ENCODE results near the gene YBEY. TPM values are rescaled to one million over a fixed set of nuclear protein-coding genes. Genes with fewer than 3 reads are reported as not detected.

The YBEY gene
- total RNA-seq, 2 experiments from 2014 or later = 10.6 to 14.8 TPM

GRCh38 chr21:46287541-46287940 lies 1.4 kb downstream of the YBEY start:
- ChIA-PET POLR2A (no interaction called here), CTCF (no interaction called here)
- Histone ChIP-seq H3K4me3 (ENCODE audit: low read length) (no peak overlapping the region), H3K36me3 (ENCODE audit: insufficient read depth, low read length) (peaks cover 18% of the 10 kb centered on the region), H3K9me3 (ENCODE audit: control insufficient read depth in 1 of 2, insufficient read depth in 1 of 2, low read length in 2 of 2) (peaks cover 0 to 4% of the 10 kb centered on the region in 2 experiments), H3K27ac (ENCODE audit: low read depth in 1 of 2, low read length in 2 of 2) (no peak overlapping the region), H3K27me3 (ENCODE audit: control insufficient read depth in 1 of 2, insufficient read depth in 2 of 2, low read length in 2 of 2) (no peaks in the 10 kb centered on the region), H3K4me1 (ENCODE audit: insufficient read depth, low read length) (peaks cover 36% of the 10 kb centered on the region)
- H3K4me1 Mint-ChIP-seq (ENCODE audit: low read depth) = peaks cover 54% of the 10 kb centered on the region
- ATAC-seq (ENCODE audit: poor library complexity) (no peak), DNase-seq (no peak)
- peak overlapping the region; percentile 30 for H3K4me3 Mint-ChIP-seq
- peaks cover 56% of the 10 kb centered on the region for H3K36me3 Mint-ChIP-seq (ENCODE audit: low read depth)
- intact Hi-C loops (cut with DNase I, micrococcal nuclease) = loop anchor here in 1 of 2 experiments (5.0 to 10.0 kb wide), 4 partner anchors 35 to 313 kb away; partner anchors contain the start of genes C21orf58, LSS and PCNT
- no peak for TF ChIP-seq CTCF (IDR thresholded peaks at IDR 0.05)
- H3K27ac Mint-ChIP-seq = peak overlapping the region; percentile 86
- H3K9me3 Mint-ChIP-seq = no peaks in the 10 kb centered on the region
- H3K27me3 Mint-ChIP-seq = no peaks in the 10 kb centered on the region

GRCh38 chr21:46289655-46290179 lies 3.6 kb downstream of the YBEY start:
- no peak overlapping the region for H3K27ac Mint-ChIP-seq
- Histone ChIP-seq H3K4me3 (ENCODE audit: low read length) (no peak overlapping the region), H3K4me1 (ENCODE audit: insufficient read depth, low read length) (peaks cover 16% of the 10 kb centered on the region), H3K9me3 (ENCODE audit: control insufficient read depth in 1 of 2, insufficient read depth in 1 of 2, low read length in 2 of 2) (peaks cover 0 to 4% of the 10 kb centered on the region in 2 experiments), H3K27ac (ENCODE audit: low read depth in 1 of 2, low read length in 2 of 2) (no peak overlapping the region), H3K27me3 (ENCODE audit: control insufficient read depth in 1 of 2, insufficient read depth in 2 of 2, low read length in 2 of 2) (no peaks in the 10 kb centered on the region), H3K36me3 (ENCODE audit: insufficient read depth, low read length) (peaks cover 8% of the 10 kb centered on the region)
- peaks cover 43% of the 10 kb centered on the region for H3K36me3 Mint-ChIP-seq (ENCODE audit: low read depth)
- intact Hi-C loops (cut with DNase I, micrococcal nuclease) = loop anchor here in 1 of 2 experiments (5.0 to 10.0 kb wide), 4 partner anchors 33 to 315 kb away; partner anchors contain the start of genes C21orf58, LSS and PCNT
- CTCF ChIA-PET = no interaction called here
- H3K9me3 Mint-ChIP-seq = no peaks in the 10 kb centered on the region
- no peak overlapping the region for H3K4me3 Mint-ChIP-seq
- no peak for TF ChIP-seq CTCF (IDR thresholded peaks at IDR 0.05)
- POLR2A ChIA-PET = no interaction called here
- DNase-seq (no peak), ATAC-seq (ENCODE audit: poor library complexity) (no peak)
- H3K4me1 Mint-ChIP-seq (ENCODE audit: low read depth) = peaks cover 34% of the 10 kb centered on the region
- H3K27me3 Mint-ChIP-seq = no peaks in the 10 kb centered on the region

- no peak for DNase-seq
- Mint-ChIP-seq H3K4me3 (no peak overlapping the region), H3K27me3 (no peaks in the 10 kb centered on the region), H3K27ac (no peak overlapping the region), H3K4me1 (ENCODE audit: low read depth) (peaks cover 22% of the 10 kb centered on the region), H3K36me3 (ENCODE audit: low read depth) (peaks cover 37% of the 10 kb centered on the region), H3K9me3 (no peaks in the 10 kb centered on the region)
- CTCF ChIA-PET = interaction anchor here (0.7 kb wide), 1 partner anchor 35 kb away, joined by 3 read pairs; no protein-coding TSS in a partner anchor
- POLR2A ChIA-PET = no interaction called here
- no peak for ATAC-seq (ENCODE audit: poor library complexity)
- no peak overlapping the region for H3K4me3 ChIP-seq (ENCODE audit: low read length)
- no peak overlapping the region for H3K27ac ChIP-seq (ENCODE audit: low read depth in 1 of 2, low read length in 2 of 2)
- H3K9me3 ChIP-seq (ENCODE audit: control insufficient read depth in 1 of 2, insufficient read depth in 1 of 2, low read length in 2 of 2) = peaks cover 0 to 4% of the 10 kb centered on the region in 2 experiments
- intact Hi-C loops (cut with DNase I, micrococcal nuclease) = no loop called here
- peaks cover 22% of the 10 kb centered on the region for H3K4me1 ChIP-seq (ENCODE audit: insufficient read depth, low read length)
- no peak for TF ChIP-seq CTCF (IDR thresholded peaks at IDR 0.05)
- H3K27me3 ChIP-seq (ENCODE audit: control insufficient read depth in 1 of 2, insufficient read depth in 2 of 2, low read length in 2 of 2) = no peaks in the 10 kb centered on the region
- peaks cover 6% of the 10 kb centered on the region for H3K36me3 ChIP-seq (ENCODE audit: insufficient read depth, low read length)
Measured at GRCh38 chr21:46291561-46291960, 5.4 kb downstream of the YBEY start.
